Upper lobe of right lung (tissue), 1 donor: ENCODE data around the gene DNAH3. TPM values are rescaled to one million over a fixed set of nuclear protein-coding genes. Genes with fewer than 3 reads are reported as not detected.

ENCODE experiments used
- ATAC-seq: fragments of 200-7000 bp; cut with Tn5 transposase; one replicate; pipeline ENCODE4 v1.9.1; 2020; ENCODE audit warnings: mild to moderate bottlenecking, moderate library complexity
- DNase-seq: peaks from one replicate; pipeline ENCODE4 v3.0.0-alpha.2; 2020
- H3K27ac ChIP-seq: fragments of 200-600 bp; one replicate; pipeline ENCODE4 v1.8.0; 2022
- H3K27me3 ChIP-seq: fragments of 200-600 bp; one replicate; pipeline ENCODE4 v1.8.0; 2022; ENCODE audit warnings: mild to moderate bottlenecking
- H3K36me3 ChIP-seq: fragments of 200-600 bp; one replicate; pipeline ENCODE4 v1.8.0; 2022
- H3K4me1 ChIP-seq: fragments of 200-600 bp; one replicate; pipeline ENCODE4 v1.8.0; 2022
- H3K4me3 ChIP-seq: fragments of 200-600 bp; one replicate; pipeline ENCODE4 v1.8.0; 2022; ENCODE audit warnings: mild to moderate bottlenecking
- H3K9me3 ChIP-seq: fragments of 200-600 bp; one replicate; pipeline ENCODE4 v1.8.0; 2022
- CTCF ChIP-seq: fragments of 200-600 bp; IDR thresholded peaks from one replicate; pipeline ENCODE4 v1.8.0; 2022; ENCODE audit warnings: antibody characterized with exemption
- intact Hi-C: fragments of 100-400 bp; cut with DNase I; formaldehyde crosslinking; loops from one replicate; pipeline ENCODE4 v1.11.0; 2022
- total RNA-seq: library from RNA; stranded (reverse); fragmentation: NEBNext Ultra II Directional; extraction: Animal tissue kit (Norgen Biotek cat#: 25700); gene quantifications from one replicate; pipeline ENCODE4 v1.2.1, GENCODE V29; 2021
- donor health status: DM: no; HTN: yes; CAD: no; lungs with severe emphysema.

Gene DNAH3
- total RNA-seq, 1 donor from 2014 or later = 0.06 TPM

- DNase-seq = no peak
- Histone ChIP-seq H3K9me3 (no peaks in the 10 kb centered on the region), H3K36me3 (no peaks in the 10 kb centered on the region), H3K27ac (peak overlapping the region; percentile 56), H3K4me1 (peaks cover 79% of the 10 kb centered on the region), H3K27me3 (no peaks in the 10 kb centered on the region), H3K4me3 (no peak overlapping the region)
- peak; percentile 8 for ATAC-seq
- intact Hi-C loops = no loop called here
- no peak for TF ChIP-seq CTCF
Measured at GRCh38 chr16:20906341-20907255, 244.0 kb downstream of the DNAH3 start.

GRCh38 chr16:20905576-20905975 is 245.1 kb downstream of the DNAH3 start:
- ATAC-seq = no peak
- no peak overlapping the region for H3K4me3 ChIP-seq

GRCh38 chr16:20904507-20905081 is 246.1 kb downstream of the DNAH3 start:
- Histone ChIP-seq H3K36me3 (no peaks in the 10 kb centered on the region), H3K4me1 (peaks cover 65% of the 10 kb centered on the region), H3K27me3 (no peaks in the 10 kb centered on the region), H3K27ac (peak overlapping the region; percentile 98), H3K4me3 (no peak overlapping the region), H3K9me3 (no peaks in the 10 kb centered on the region)
- TF ChIP-seq CTCF = no peak
- intact Hi-C loops = no loop called here
- ATAC-seq (peak; percentile 2), DNase-seq (no peak)

More at GRCh38 chr16:20905576-20905975, 245.1 kb downstream of the DNAH3 start:
- DNase-seq = no peak
- Histone ChIP-seq H3K27ac (peak overlapping the region; percentile 56), H3K27me3 (no peaks in the 10 kb centered on the region), H3K36me3 (no peaks in the 10 kb centered on the region), H3K9me3 (no peaks in the 10 kb centered on the region), H3K4me1 (peaks cover 72% of the 10 kb centered on the region)
- no peak for TF ChIP-seq CTCF
- intact Hi-C loops = no loop called here

- Histone ChIP-seq H3K27ac (peak overlapping the region; percentile 98), H3K4me1 (peaks cover 65% of the 10 kb centered on the region), H3K9me3 (no peaks in the 10 kb centered on the region), H3K4me3 (no peak overlapping the region), H3K27me3 (no peaks in the 10 kb centered on the region), H3K36me3 (no peaks in the 10 kb centered on the region)
- DNase-seq (no peak), ATAC-seq (no peak)
- intact Hi-C loops = no loop called here
- no peak for TF ChIP-seq CTCF
Measured at GRCh38 chr16:20903899-20904506, 246.6 kb downstream of the DNAH3 start.

- H3K4me3 ChIP-seq = no peak overlapping the region
- H3K36me3 ChIP-seq = no peaks in the 10 kb centered on the region
- peaks cover 68% of the 10 kb centered on the region for H3K4me1 ChIP-seq
- DNase-seq (no peak), ATAC-seq (no peak)
- TF ChIP-seq CTCF = no peak
- H3K27me3 ChIP-seq = no peaks in the 10 kb centered on the region
- intact Hi-C loops = no loop called here
- no peaks in the 10 kb centered on the region for H3K9me3 ChIP-seq
- H3K27ac ChIP-seq = peak overlapping the region; percentile 98
Measured at GRCh38 chr16:20903116-20903898, 247.3 kb downstream of the DNAH3 start.
